Measurements from ENCODE around the gene TRIO. TPM values are rescaled to one million over a fixed set of nuclear protein-coding genes. Genes with fewer than 3 reads are reported as not detected.

TRIO gene
- total RNA-seq, 3 donors from 2014 or later (not counting 1 experiment from before 2014, with no cell fraction given): 84.6 to 136 (median 94.3) TPM

DNA sequence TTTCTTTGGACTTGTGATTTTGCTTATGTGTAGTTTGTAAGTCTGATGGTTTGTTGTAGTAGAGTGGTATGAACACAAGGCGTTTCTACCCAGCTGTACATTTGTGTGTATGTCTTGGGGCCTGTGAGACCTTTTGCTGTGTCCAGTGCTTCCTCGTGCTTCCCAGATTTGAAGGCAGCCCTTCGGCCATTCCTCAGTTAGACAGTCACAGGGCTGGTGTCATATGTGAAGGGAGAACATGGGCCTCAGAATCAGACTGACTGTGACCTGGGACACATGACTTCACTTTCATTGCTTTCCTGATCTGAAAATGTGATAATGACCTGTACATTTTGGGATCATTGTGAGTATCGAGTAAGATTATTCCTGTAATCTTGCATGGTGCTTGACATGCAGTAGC, 140.0 kb downstream of the TRIO start:
- H3K4me1 ChIP-seq (ENCODE audit: control insufficient read depth, insufficient read depth, low read length): no peaks in the 10 kb centered on the region
- H3K27me3 ChIP-seq (ENCODE audit: control insufficient read depth, insufficient read depth, low read length): no peaks in the 10 kb centered on the region
- H3K9me3 ChIP-seq (ENCODE audit: control insufficient read depth, insufficient read depth, low read length): no peaks in the 10 kb centered on the region
- Mint-ChIP-seq H3K27me3 (ENCODE audit: low read depth in 2 of 2) (no peaks in the 10 kb centered on the region), H3K4me3 (no peak overlapping the region), H3K36me3 (no peaks in the 10 kb centered on the region), H3K27ac (no peak overlapping the region), H3K4me1 (peaks cover 0 to 14% of the 10 kb centered on the region in 2 donors), H3K9me3 (no peaks in the 10 kb centered on the region)
- H3K36me3 ChIP-seq (ENCODE audit: control insufficient read depth, insufficient read depth, low read length): no peaks in the 10 kb centered on the region
- H3K27ac ChIP-seq (ENCODE audit: low read length): no peak overlapping the region
- 91% methylated on average over 4 of the region's 4 CpGs for WGBS (ENCODE audit: insufficient coverage)
- ATAC-seq (no peak), DNase-seq (no peak)
- intact Hi-C loops (cut with micrococcal nuclease): no loop called here
- TF ChIP-seq CTCF (IDR thresholded peaks at IDR 0.05): no peak
- H3K4me3 ChIP-seq (ENCODE audit: low read length): no peak overlapping the region

DNA sequence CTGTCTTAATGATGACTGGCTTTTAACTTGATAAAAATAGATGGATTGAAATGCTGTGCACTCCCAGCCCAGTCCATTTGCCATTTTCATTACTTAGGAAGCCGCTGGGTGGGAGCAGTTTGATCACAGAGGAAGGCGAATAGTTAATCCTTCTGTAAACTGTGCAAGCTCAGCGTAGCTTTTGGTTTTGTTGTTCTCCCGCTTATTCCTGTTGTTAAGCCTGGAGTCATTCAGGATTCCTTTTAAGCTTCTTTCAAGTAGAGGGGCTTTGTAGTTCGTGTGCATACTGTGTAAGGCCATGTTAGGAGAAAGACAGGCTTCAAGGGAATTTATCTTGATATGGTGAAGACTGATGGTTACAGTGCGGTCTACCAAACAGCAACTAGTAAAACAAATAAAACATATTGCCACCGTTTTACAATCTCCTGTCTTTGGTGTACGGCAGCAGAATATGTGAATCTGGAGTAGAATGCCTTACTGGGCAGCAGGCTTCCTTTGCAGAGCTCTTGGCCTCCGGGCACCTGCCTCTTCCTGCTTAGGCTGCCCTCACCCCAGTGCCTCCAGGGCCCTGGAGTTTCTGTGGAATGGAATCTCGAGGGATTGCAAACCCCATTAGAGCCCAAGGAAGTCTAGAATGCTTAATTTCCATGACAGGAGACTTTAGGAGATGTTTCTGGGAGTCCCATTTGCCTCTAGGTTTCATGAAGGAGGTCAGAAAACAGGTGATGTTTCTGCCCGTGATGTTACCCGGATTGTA, 141.4 kb downstream of the TRIO start:
- H3K27me3 ChIP-seq (ENCODE audit: control insufficient read depth, insufficient read depth, low read length): no peaks in the 10 kb centered on the region
- no peaks in the 10 kb centered on the region for H3K27me3 Mint-ChIP-seq (ENCODE audit: low read depth in 2 of 2)
- no peak overlapping the region for H3K4me3 Mint-ChIP-seq
- no peak overlapping the region for H3K4me3 ChIP-seq (ENCODE audit: low read length)
- no peaks in the 10 kb centered on the region for H3K36me3 Mint-ChIP-seq
- H3K9me3 Mint-ChIP-seq: no peaks in the 10 kb centered on the region
- no peak overlapping the region for H3K27ac ChIP-seq (ENCODE audit: low read length)
- ATAC-seq (no peak), DNase-seq (no peak)
- H3K4me1 Mint-ChIP-seq: peaks cover 0 to 14% of the 10 kb centered on the region in 2 donors
- H3K36me3 ChIP-seq (ENCODE audit: control insufficient read depth, insufficient read depth, low read length): no peaks in the 10 kb centered on the region
- H3K9me3 ChIP-seq (ENCODE audit: control insufficient read depth, insufficient read depth, low read length): no peaks in the 10 kb centered on the region
- intact Hi-C loops (cut with micrococcal nuclease): no loop called here
- no peak overlapping the region for H3K27ac Mint-ChIP-seq
- WGBS (ENCODE audit: insufficient coverage): 94% methylated on average over 10 of the region's 12 CpGs
- H3K4me1 ChIP-seq (ENCODE audit: control insufficient read depth, insufficient read depth, low read length): no peaks in the 10 kb centered on the region
- TF ChIP-seq CTCF (IDR thresholded peaks at IDR 0.05): no peak

DNA sequence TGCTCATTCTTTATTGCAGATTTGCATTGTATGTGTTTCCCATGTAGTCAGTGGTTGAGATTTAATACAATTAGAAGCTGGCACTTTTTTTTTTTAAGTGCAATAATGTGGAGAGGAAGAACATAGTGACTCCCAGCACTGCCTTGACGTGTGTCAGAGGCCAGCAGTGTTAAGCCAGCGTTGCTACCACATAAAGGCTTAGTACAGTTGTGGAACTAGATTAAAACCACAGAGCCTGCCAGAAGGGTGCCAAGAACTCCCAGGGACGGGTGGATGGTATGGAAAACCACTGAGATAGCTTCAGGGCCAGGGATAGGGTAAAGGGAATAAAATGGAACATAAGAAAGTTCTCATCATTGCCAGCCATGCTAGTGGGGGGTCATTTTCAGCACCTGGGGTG, 142.9 kb downstream of the TRIO start:
- peaks cover 0 to 13% of the 10 kb centered on the region in 2 donors for H3K4me1 Mint-ChIP-seq
- Histone ChIP-seq H3K9me3 (ENCODE audit: control insufficient read depth, insufficient read depth, low read length) (no peaks in the 10 kb centered on the region), H3K4me3 (ENCODE audit: low read length) (no peak overlapping the region), H3K4me1 (ENCODE audit: control insufficient read depth, insufficient read depth, low read length) (no peaks in the 10 kb centered on the region), H3K27me3 (ENCODE audit: control insufficient read depth, insufficient read depth, low read length) (no peaks in the 10 kb centered on the region), H3K36me3 (ENCODE audit: control insufficient read depth, insufficient read depth, low read length) (no peaks in the 10 kb centered on the region), H3K27ac (ENCODE audit: low read length) (no peak overlapping the region)
- no peak overlapping the region for H3K4me3 Mint-ChIP-seq
- ATAC-seq (no peak), DNase-seq (no peak)
- intact Hi-C loops (cut with micrococcal nuclease): no loop called here
- no peaks in the 10 kb centered on the region for H3K36me3 Mint-ChIP-seq
- WGBS (ENCODE audit: insufficient coverage): 53% methylated on average over 3 of the region's 3 CpGs
- no peak for TF ChIP-seq CTCF (IDR thresholded peaks at IDR 0.05)
- H3K27me3 Mint-ChIP-seq (ENCODE audit: low read depth in 2 of 2): no peaks in the 10 kb centered on the region
- no peaks in the 10 kb centered on the region for H3K9me3 Mint-ChIP-seq
- no peak overlapping the region for H3K27ac Mint-ChIP-seq
